KG1 (cell line): ENCODE measurements around the gene ANO10.
"Not testable (repeated sequence)": the region's sequence is repeated elsewhere in the genome, so short reads cannot be mapped to it uniquely, and the experiment has no call there.

Experiments
- DNase-seq: peaks from one replicate; lab custom pipeline; 2025; lab: John Stamatoyannopoulos, UW

ANO10 gene

GRCh38 chr3:43372007-43372740, 249.6 kb downstream of the ANO10 start:
- DNase-seq: no peak

GRCh38 chr3:43371494-43371893, 250.3 kb downstream of the ANO10 start:
- DNase-seq: no peak

GRCh38 chr3:43370293-43370980, 251.4 kb downstream of the ANO10 start:
- no peak for DNase-seq

GRCh38 chr3:43369404-43370292, 252.2 kb downstream of the ANO10 start:
- peak; percentile 26 for DNase-seq

- DNase-seq: no peak
Measured at GRCh38 chr3:43366885-43367284, 254.9 kb downstream of the ANO10 start.

- no peak for DNase-seq
Measured at GRCh38 chr3:43366481-43366880, 255.3 kb downstream of the ANO10 start.

- DNase-seq: no peak
Measured at GRCh38 chr3:43365601-43366305, 256.1 kb downstream of the ANO10 start.

GRCh38 chr3:43364926-43365325, 256.9 kb downstream of the ANO10 start:
- no peak for DNase-seq

- DNase-seq: no peak
Measured at GRCh38 chr3:43364494-43364893, 257.3 kb downstream of the ANO10 start.

GRCh38 chr3:43363621-43364266, 258.1 kb downstream of the ANO10 start:
- DNase-seq: no peak

- DNase-seq: no peak
Measured at GRCh38 chr3:43362961-43363360, 258.9 kb downstream of the ANO10 start.

GRCh38 chr3:43362183-43362582, 259.6 kb downstream of the ANO10 start:
- no peak for DNase-seq

- DNase-seq: no peak
Measured at GRCh38 chr3:43361077-43361476, 260.7 kb downstream of the ANO10 start.

GRCh38 chr3:43356033-43356432, 265.8 kb downstream of the ANO10 start:
- DNase-seq: not testable (repeated sequence)

GRCh38 chr3:43353923-43354670, 267.7 kb downstream of the ANO10 start:
- no peak for DNase-seq

GRCh38 chr3:43353393-43353792, 268.4 kb downstream of the ANO10 start:
- DNase-seq: no peak

- no peak for DNase-seq
Measured at GRCh38 chr3:43349716-43350115, 272.1 kb downstream of the ANO10 start.

- DNase-seq: no peak
Measured at GRCh38 chr3:43348852-43349574, 272.8 kb downstream of the ANO10 start.

GRCh38 chr3:43348350-43348749, 273.5 kb downstream of the ANO10 start:
- DNase-seq: no peak

GRCh38 chr3:43347774-43348173, 274.0 kb downstream of the ANO10 start:
- DNase-seq: no peak
